BLaER1 (cell line): ENCODE data around the gene FGFR3.

ENCODE experiments used
- H3K27ac ChIP-seq: shearing (Covaris generic); formaldehyde crosslinking; 2 replicates; pipeline ENCODE4 v1.8.1; 2022
- H3K27me3 ChIP-seq: shearing (Covaris generic); formaldehyde crosslinking; 2 replicates; pipeline ENCODE4 v1.8.1; 2022
- H3K36me3 ChIP-seq: shearing (Covaris generic); formaldehyde crosslinking; 2 replicates; pipeline ENCODE4 v1.8.1; 2022
- H3K4me1 ChIP-seq: shearing (Covaris generic); formaldehyde crosslinking; 2 replicates; pipeline ENCODE4 v1.8.1; 2022
- H3K4me2 ChIP-seq: shearing (Covaris generic); formaldehyde crosslinking; 2 replicates; pipeline ENCODE4 v1.8.1; 2022
- H3K4me3 ChIP-seq: shearing (Covaris generic); formaldehyde crosslinking; 2 replicates; pipeline ENCODE4 v1.8.1; 2022
- H3K9ac ChIP-seq: shearing (Covaris generic); formaldehyde crosslinking; 2 replicates; pipeline ENCODE4 v1.8.1; 2022
- H3K9me3 ChIP-seq: shearing (Covaris generic); formaldehyde crosslinking; 2 replicates; pipeline ENCODE4 v1.8.1; 2022
- H4K20me1 ChIP-seq: shearing (Covaris generic); formaldehyde crosslinking; 2 replicates; pipeline ENCODE4 v1.8.1; 2022
- Cebpa-rat ChIP-seq: shearing (Covaris generic); IDR thresholded peaks from 2 replicates; pipeline ENCODE4 v1.8.1; 2022

Gene FGFR3

GRCh38 chr4:1777822-1778641, 15.1 kb upstream of the FGFR3 start:
- H3K9ac ChIP-seq: no peak overlapping the region

GRCh38 chr4:1778642-1779392, 14.3 kb upstream of the FGFR3 start:
- no peaks in the 10 kb centered on the region for H4K20me1 ChIP-seq
- no peak overlapping the region for H3K9ac ChIP-seq
- no peaks in the 10 kb centered on the region for H3K36me3 ChIP-seq
- no peaks in the 10 kb centered on the region for H3K27me3 ChIP-seq
- no peak for TF ChIP-seq Cebpa-rat
- H3K9me3 ChIP-seq: no peaks in the 10 kb centered on the region
- H3K4me3 ChIP-seq: no peak overlapping the region
- no peak overlapping the region for H3K27ac ChIP-seq
- no peak overlapping the region for H3K4me2 ChIP-seq
- H3K4me1 ChIP-seq: peaks cover 70% of the 10 kb centered on the region

More at GRCh38 chr4:1777822-1778641, 15.1 kb upstream of the FGFR3 start:
- Histone ChIP-seq H3K27ac (no peak overlapping the region), H3K4me1 (peaks cover 74% of the 10 kb centered on the region), H3K36me3 (no peaks in the 10 kb centered on the region), H3K4me3 (no peak overlapping the region), H3K9me3 (no peaks in the 10 kb centered on the region), H3K4me2 (no peak overlapping the region), H3K27me3 (no peaks in the 10 kb centered on the region), H4K20me1 (no peaks in the 10 kb centered on the region)
- no peak for TF ChIP-seq Cebpa-rat

DNA sequence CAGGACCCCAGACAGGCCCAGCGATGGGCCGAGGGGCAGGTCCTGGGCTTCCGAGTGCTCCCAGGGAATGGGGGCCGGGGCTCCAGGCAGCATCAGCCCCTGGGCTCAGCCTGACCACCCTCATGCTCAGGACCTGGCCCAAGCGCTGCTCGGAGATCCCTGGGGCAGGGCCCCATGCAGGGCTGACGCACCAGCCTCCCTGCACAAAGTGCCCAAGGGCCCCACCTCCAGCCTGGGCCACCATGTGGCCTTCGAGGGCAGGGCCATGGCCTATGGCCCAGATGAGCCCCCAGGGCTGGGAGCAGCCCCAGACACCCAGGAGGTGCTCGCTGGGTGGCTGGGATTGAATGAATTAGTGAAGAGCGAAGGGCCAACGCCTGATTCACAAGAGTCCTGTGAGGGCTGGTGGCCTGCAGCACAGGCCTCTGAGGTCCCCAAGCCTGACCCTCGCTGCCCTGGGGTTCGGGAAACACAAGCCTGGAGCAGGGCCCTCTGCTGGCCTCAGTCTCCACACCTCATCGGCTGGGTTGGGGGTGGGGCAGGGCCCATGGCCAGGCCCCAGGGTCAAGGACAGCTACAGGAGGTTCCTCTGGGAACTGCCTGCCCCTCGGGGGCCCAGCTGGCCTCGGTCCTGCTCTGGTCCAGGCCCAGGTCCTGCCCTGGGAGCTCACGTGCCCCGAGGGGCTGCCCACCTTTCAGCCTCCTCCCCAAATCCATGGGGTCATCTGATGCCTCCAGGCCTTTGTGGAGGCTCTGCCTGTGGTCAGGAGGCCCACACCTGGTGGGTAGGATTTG, 13.3 kb upstream of the FGFR3 start:
- TF ChIP-seq Cebpa-rat: no peak
- H3K4me1 ChIP-seq: peaks cover 70% of the 10 kb centered on the region
- H3K9me3 ChIP-seq: no peaks in the 10 kb centered on the region
- H3K27me3 ChIP-seq: no peaks in the 10 kb centered on the region
- peak overlapping the region; percentile 38; the same call in 1 of the 2 replicates for H3K27ac ChIP-seq
- H3K4me3 ChIP-seq: no peak overlapping the region
- no peaks in the 10 kb centered on the region for H3K36me3 ChIP-seq
- peak overlapping the region; percentile 23 for H3K4me2 ChIP-seq
- H4K20me1 ChIP-seq: peaks cover 6% of the 10 kb centered on the region
- no peak overlapping the region for H3K9ac ChIP-seq

DNA sequence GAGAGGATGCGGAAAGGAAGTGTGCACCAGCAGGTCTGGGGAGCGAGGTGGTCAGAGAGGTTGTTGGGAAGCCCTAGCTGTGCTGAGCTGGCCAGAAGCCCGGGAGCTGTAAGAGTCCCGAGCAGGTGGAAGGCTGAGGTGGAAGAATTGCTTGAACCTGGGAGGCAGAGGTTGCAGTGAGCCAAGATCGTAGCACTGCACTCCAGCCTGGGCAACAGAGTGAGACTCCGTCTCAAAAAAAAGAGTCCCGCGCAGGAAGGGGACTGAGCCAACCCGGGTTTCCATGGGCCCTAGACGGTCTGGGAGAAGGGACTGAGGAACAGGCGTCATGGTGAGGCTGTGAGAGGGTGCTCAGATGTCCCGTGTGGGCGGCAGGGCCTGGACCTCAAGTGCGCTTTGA, 12.7 kb upstream of the FGFR3 start:
- peak overlapping the region; percentile 23; the same call in 1 of the 2 replicates for H3K4me2 ChIP-seq
- H3K4me1 ChIP-seq: peaks cover 70% of the 10 kb centered on the region
- no peak overlapping the region for H3K4me3 ChIP-seq
- no peaks in the 10 kb centered on the region for H3K9me3 ChIP-seq
- no peaks in the 10 kb centered on the region for H3K27me3 ChIP-seq
- H4K20me1 ChIP-seq: peaks cover 7% of the 10 kb centered on the region
- no peaks in the 10 kb centered on the region for H3K36me3 ChIP-seq
- TF ChIP-seq Cebpa-rat: no peak
- no peak overlapping the region for H3K27ac ChIP-seq
- H3K9ac ChIP-seq: no peak overlapping the region

GRCh38 chr4:1783015-1783414, 10.1 kb upstream of the FGFR3 start:
- Histone ChIP-seq H3K4me1 (peaks cover 60% of the 10 kb centered on the region), H3K27me3 (no peaks in the 10 kb centered on the region), H3K9ac (no peak overlapping the region), H3K4me2 (peak overlapping the region; percentile 60; the same call in 1 of the 2 replicates), H4K20me1 (peaks cover 7% of the 10 kb centered on the region), H3K9me3 (no peaks in the 10 kb centered on the region), H3K4me3 (no peak overlapping the region), H3K36me3 (no peaks in the 10 kb centered on the region), H3K27ac (no peak overlapping the region)
- TF ChIP-seq Cebpa-rat: no peak

DNA sequence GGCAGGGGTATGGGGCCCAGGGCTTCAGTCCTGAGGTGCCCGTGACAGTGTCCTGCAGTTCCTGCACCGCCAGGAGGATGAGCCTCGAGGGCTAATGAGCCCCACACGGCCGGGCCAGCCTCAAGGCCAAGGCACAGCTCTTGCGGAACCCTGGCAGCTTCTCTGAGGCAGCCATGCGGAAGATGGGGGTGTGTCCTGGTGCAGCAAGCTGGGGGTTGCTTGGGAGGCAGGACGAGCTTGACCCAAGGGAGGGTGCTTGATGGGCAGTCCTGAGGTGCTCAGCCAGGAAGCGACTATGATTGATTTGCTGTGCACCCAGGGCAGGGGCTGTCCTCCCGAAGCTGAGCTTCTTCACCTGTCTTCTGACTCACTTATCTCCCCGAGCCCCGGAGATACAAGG, 9.1 kb upstream of the FGFR3 start:
- Histone ChIP-seq H3K4me1 (peaks cover 60% of the 10 kb centered on the region), H3K27ac (no peak overlapping the region), H4K20me1 (peaks cover 7% of the 10 kb centered on the region), H3K9me3 (no peaks in the 10 kb centered on the region), H3K36me3 (no peaks in the 10 kb centered on the region), H3K27me3 (no peaks in the 10 kb centered on the region), H3K4me2 (peak overlapping the region; percentile 76), H3K9ac (no peak overlapping the region), H3K4me3 (no peak overlapping the region)
- TF ChIP-seq Cebpa-rat: no peak

- no peak for TF ChIP-seq Cebpa-rat
- Histone ChIP-seq H3K9me3 (no peaks in the 10 kb centered on the region), H3K4me2 (peak overlapping the region; percentile 76), H3K4me1 (peaks cover 55% of the 10 kb centered on the region), H4K20me1 (peaks cover 7% of the 10 kb centered on the region), H3K9ac (no peak overlapping the region), H3K27me3 (0 out of 2 replicates have a peak, but pooled peaks cover 3% of the 10 kb centered on the region), H3K36me3 (no peaks in the 10 kb centered on the region), H3K27ac (peak overlapping the region; percentile 20; the same call in 1 of the 2 replicates), H3K4me3 (no peak overlapping the region)
Measured at GRCh38 chr4:1784395-1784788, 8.7 kb upstream of the FGFR3 start.

DNA sequence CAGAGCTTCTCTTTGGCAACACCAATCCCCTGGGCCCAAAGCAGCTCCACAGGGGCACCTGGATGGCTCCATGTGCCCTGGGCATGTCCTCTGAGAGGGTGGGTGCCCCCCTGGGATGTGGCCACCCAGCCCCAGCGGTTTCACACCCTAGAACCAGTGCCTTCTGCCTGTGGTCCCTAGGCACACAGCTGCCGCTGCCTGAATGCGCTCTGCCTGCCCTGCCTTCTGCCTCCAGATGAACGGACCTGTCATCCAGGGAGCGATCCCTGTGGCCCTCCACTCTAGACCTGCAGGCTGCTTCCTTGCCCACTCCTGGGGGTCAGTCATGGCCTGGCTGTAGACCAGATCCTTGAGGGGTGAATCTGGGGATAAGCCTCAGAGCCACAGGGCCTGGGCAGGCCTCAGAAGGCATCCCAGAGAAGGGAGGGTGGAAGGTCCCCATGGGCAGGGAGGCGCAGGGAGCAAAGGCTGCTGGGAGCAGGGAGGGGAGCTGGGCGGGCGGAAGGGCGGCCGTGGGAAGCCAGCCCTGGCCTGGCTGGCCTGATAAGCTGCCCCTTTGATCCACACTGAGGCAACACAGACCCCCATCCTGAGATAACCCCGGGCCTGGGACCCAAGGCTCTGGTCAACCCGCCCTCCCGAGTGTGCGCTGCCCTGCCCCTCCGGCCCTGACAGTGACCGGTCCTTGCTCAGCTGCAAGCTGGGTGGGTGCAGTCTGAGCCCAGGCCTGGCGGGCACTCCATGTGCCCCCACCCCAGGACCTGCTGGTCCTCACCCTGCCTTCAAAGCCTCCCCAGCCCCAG, 8.1 kb upstream of the FGFR3 start:
- H3K4me1 ChIP-seq: peaks cover 49% of the 10 kb centered on the region
- H3K4me2 ChIP-seq: peak overlapping the region; percentile 76
- H3K9me3 ChIP-seq: no peaks in the 10 kb centered on the region
- 0 out of 2 replicates have a peak, but pooled peaks cover 5% of the 10 kb centered on the region for H3K27me3 ChIP-seq
- no peak overlapping the region for H3K4me3 ChIP-seq
- peaks cover 7% of the 10 kb centered on the region for H4K20me1 ChIP-seq
- H3K36me3 ChIP-seq: no peaks in the 10 kb centered on the region
- peak overlapping the region; percentile 20; the same call in 1 of the 2 replicates for H3K27ac ChIP-seq
- no peak for TF ChIP-seq Cebpa-rat
- no peak overlapping the region for H3K9ac ChIP-seq

- no peaks in the 10 kb centered on the region for H3K36me3 ChIP-seq
- H3K4me2 ChIP-seq: peak overlapping the region; percentile 76
- TF ChIP-seq Cebpa-rat: no peak
- no peaks in the 10 kb centered on the region for H3K9me3 ChIP-seq
- no peak overlapping the region for H3K9ac ChIP-seq
- H4K20me1 ChIP-seq: peaks cover 7% of the 10 kb centered on the region
- H3K27ac ChIP-seq: no peak overlapping the region
- no peak overlapping the region for H3K4me3 ChIP-seq
- peaks cover 11% of the 10 kb centered on the region; the same call in 1 of the 2 replicates for H3K27me3 ChIP-seq
- H3K4me1 ChIP-seq: peaks cover 46% of the 10 kb centered on the region
Measured at GRCh38 chr4:1785592-1785991, 7.5 kb upstream of the FGFR3 start.
